Stimulated activated CD8-positive, alpha-beta memory T cell treated with anti-CD3 and anti-CD28 coated beads, Interleukin-2, amount 100 ng/mL, for 1 hour (primary cell): ENCODE data around the gene PSME3.

Experiments
- DNase-seq, 2 donors: peaks; one replicate each; pipeline ENCODE4 v3.0.0-alpha.2; 2020; ENCODE audit warnings: low read depth in 2 of 2

Gene PSME3, protein sequence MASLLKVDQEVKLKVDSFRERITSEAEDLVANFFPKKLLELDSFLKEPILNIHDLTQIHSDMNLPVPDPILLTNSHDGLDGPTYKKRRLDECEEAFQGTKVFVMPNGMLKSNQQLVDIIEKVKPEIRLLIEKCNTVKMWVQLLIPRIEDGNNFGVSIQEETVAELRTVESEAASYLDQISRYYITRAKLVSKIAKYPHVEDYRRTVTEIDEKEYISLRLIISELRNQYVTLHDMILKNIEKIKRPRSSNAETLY

DNA sequence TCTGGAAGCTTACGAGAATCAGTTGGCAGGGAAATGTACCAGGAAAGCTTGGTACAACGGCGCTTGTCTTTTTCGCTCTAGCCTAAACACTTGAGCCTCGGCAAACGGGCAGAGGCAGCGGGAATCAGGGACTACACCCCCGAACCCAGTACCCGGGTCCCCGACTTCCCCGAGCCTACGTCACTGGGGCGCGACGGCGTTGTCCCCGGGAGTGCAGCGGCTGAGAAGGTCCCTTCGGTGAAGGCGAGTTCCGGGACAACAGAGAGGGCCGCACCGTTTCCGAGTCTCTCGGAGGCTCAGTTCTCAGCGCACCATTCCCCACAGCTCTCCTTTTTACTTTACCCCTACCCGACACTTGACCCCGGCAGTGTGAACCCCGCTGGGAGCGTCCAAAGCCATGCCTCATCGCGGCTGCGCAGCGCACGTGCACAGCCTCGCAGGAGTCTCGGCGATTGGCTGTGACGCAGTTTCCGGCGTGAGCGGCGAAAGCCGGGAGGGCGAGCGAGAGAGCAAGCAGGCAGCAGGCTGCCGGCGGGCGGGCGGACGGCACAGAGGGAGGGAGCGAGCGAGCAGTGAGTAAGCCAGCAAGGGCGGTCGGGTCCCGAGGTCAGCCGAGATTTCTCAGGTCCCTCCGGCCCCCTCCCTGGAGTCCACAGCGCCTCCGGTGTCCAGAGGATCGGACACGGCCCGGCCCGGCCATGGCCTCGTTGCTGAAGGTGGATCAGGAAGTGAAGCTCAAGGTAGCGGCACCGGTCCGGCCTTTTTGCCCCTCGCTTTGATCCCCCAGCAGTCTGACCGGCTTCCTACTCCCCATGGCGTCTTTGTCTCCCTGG is at the start of gene PSME3:
PSME3 (plus strand) TSS at position 464 of the 833 bp plus-strand sequence; CDS start at position 699, 235 bp downstream.
- peak; percentile 76 to 83 for DNase-seq

DNA sequence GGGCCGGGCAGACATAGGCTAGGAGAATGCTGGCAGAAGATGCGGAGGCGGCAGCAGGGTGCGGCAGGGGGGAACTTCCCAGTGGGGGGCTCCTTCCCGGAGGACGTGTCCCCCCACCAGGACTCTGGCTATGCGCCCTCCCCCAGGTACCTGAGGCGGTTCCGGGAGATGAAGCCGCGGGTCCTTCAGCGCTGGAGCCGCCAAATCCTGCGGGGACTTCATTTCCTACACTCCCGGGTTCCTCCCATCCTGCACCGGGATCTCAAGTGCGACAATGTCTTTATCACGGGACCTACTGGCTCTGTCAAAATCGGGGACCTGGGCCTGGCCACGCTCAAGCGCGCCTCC is 49.4 kb upstream of the PSME3 start:
- DNase-seq: no peak

DNA sequence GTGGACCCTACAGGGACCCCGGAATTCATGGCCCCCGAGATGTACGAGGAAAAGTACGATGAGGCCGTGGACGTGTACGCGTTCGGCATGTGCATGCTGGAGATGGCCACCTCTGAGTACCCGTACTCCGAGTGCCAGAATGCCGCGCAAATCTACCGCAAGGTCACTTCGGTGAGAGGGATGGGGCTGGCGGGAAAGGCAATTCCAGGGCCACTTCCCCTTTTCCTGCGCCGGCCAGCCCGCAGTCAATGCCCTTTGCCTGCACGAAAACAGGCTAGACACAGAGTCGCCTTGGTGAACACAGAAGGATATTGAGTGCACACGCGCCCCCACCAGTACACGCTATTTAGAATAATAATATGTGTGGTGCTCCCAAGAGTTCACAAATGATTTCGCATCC is 48.8 kb upstream of the PSME3 start:
- DNase-seq: no peak

DNA sequence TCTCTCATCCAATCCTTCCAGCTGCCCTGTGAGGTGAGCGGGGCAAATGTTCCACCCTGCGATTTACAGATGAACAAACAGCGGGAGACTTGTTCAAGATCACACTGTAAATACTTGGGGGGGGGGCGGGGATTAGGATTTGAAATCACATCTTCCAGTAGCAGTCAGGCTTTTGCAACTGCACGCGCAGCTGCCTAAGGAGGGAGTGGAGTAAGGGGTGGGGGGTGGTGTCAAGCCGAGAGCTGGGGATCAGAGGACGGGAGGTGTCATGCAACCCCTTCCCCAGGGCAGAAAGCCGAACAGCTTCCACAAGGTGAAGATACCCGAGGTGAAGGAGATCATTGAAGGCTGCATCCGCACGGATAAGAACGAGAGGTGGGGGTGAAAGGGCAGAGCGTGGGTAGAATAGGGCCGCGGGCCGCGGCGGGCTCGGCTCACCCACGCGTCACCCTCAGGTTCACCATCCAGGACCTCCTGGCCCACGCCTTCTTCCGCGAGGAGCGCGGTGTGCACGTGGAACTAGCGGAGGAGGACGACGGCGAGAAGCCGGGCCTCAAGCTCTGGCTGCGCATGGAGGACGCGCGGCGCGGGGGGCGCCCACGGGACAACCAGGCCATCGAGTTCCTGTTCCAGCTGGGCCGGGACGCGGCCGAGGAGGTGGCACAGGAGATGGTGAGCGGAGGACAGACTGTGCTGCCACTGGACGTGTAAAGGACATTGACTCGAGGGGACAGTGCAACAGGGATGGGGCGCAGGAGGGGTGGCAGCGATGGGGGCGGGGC is 48.2 kb upstream of the PSME3 start:
- DNase-seq: no peak

DNA sequence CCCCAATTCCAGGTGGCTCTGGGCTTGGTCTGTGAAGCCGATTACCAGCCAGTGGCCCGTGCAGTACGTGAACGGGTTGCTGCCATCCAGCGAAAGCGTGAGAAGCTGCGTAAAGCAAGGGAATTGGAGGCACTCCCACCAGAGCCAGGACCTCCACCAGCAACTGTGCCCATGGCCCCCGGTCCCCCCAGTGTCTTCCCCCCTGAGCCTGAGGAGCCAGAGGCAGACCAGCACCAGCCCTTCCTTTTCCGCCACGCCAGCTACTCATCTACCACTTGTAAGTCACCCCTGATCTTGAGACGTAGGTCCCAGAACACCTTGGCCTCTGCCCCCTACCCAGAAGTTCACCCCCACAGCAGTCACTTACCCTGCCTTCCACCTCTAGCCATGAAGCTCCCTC is 45.9 kb upstream of the PSME3 start:
- no peak for DNase-seq

DNA sequence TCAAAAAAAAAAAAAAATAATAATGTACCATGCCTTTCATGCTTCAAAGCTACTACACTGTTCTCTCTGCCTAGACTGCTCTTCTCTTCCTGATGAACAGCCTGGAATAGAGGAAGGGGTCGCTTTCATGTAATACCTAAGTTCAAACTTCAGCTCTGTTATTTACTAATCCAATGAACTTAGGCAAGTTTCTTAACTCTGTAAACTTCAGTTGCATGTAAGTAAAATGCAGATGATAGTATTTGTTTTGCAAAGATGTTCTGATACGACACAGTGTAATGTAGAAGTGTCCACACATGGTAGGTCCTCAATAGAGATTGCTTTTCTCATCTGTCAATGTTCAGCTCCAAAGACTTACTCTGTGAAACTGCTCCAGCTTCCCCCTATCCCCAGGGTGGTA is 41.2 kb upstream of the PSME3 start:
- DNase-seq: no peak

DNA sequence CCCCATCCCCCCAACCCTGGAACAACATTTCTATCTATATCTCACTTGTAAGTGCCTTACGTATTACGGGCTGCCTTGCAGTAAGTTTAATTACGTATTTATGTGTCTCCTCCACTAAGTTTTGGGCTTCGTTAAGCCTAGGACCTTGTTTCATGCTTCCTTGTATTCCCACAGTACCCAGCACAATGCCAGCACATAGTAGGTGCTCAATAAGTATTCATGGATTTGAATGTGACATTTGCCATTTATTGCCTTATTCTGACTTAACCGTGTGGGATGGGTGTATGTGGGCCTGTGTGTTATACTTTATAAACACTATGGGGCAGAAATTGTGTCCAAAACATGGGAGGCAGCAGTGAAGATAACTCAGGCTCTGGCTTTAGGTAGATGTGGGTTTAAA is 40.7 kb upstream of the PSME3 start:
- DNase-seq: no peak

DNA sequence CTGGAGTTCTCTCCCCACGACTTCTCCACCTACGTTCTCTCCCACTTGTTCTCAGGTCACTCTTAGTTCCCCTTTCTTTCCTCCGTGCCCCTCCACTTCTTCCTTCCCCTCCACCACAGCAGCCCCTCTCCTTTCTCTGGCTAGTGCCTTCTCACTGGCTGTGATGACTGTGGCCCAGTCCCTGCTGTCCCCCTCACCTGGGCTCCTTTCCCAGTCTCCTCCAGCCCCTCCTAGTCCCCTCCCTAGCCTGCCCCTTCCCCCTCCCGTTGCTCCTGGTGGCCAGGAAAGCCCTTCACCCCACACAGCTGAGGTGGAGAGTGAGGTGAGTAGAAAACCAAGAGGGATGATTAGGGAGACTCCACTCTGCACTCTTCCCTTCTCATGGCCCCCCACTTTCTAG is 38.1 kb upstream of the PSME3 start:
- DNase-seq: no peak

DNA sequence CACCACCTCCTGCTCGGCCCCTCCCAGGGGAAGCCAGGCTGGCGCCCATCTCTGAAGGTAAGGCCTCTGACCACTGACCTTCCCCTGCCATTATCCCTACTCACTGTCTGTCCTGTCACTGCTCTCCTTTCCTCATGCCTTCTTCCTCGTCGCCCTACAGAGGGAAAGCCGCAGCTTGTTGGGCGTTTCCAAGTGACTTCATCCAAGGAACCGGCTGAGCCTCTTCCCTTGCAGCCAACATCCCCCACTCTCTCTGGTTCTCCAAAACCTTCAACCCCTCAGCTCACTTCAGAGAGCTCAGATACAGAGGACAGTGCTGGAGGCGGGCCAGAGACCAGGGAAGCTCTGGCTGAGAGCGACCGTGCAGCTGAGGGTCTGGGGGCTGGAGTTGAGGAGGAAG is 37.7 kb upstream of the PSME3 start:
- no peak for DNase-seq

DNA sequence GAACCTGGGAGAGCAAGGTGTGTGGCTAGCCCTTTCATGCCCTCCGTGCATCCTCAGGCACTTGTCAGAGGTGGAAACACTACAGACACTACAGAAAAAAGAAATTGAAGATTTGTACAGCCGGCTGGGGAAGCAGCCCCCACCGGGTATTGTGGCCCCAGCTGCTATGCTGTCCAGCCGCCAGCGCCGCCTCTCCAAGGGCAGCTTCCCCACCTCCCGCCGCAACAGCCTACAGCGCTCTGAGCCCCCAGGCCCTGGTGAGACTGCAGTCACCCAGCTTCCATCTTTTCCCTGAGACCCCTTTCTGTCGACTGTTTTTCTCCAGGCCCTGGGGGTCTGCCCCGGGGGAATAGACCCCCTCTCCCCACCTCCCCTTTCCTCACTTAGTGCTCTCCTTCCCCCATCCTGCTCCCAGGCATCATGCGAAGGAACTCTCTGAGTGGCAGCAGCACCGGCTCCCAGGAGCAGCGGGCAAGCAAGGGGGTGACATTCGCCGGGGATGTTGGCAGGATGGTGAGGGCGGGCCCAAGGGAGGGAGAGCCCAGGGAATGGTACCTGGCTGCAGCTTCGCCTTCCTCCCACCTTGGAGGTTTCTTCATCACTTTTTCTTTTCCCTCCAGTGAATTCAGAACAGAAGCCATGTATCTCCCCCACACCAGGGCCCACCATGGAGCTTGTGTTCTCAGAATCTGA is 37.0 kb upstream of the PSME3 start:
- DNase-seq: no peak

DNA sequence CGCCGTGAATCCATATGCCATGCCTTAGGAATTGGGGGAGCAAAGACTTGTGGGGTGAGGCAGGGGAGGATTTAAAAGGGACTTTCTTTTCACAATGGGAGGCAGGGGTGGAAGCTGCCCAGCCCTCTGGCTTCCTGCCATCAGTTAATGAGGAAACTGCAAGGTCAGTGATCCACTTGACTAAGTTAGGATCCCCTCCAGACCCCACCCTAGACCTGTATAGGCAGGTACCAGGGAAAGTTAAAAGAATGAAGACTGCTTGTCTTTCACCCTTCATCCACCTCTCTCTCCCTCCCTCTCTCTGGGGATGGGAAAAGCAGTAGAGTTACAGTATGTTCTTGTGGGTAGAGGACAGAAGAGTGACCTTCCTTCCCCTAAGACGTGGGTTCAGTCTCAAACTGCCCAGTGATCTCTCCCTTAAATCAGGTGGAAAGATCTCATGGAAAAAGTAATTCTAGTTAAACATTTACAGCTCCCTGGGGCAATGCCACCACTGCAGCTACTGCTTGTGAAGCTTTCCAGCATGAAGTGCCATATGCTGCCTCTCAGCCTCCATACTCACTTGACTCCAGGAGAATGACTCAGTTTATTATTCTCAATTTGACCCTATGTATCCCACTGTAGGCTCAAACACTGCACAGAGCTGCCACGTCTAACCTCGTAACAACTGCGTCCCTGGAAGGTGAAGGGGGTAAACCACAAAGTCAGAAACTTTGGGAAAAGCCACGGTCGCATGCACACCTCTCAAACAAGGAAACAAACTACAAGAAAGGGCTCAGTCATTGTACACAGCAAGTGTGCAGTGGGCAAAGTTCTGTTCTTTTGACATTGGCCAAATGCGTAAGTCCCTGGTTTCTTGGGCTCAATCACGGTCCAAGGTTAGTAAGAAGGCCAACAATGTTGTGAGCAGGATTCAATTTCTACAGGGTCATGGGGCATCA is 35.9 kb upstream of the PSME3 start:
- no peak for DNase-seq

DNA sequence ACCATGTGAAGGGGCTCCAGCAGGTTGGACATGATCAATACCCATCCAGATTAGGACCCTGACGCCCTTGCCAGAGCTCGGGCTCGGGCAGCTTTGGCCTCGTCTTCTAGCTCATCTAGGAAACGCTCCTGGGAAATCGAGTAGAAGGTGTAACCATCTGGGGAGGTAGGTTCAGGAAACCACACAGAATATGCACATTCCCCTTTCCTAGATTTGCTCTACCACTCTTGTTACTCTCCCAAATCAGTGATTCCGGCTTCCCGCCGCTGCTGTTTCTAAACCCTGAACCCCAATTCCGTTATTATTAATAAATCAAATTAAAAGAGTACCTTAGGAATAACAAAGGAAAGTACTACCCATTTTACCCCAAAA is 35.2 kb upstream of the PSME3 start:
- no peak for DNase-seq

DNA sequence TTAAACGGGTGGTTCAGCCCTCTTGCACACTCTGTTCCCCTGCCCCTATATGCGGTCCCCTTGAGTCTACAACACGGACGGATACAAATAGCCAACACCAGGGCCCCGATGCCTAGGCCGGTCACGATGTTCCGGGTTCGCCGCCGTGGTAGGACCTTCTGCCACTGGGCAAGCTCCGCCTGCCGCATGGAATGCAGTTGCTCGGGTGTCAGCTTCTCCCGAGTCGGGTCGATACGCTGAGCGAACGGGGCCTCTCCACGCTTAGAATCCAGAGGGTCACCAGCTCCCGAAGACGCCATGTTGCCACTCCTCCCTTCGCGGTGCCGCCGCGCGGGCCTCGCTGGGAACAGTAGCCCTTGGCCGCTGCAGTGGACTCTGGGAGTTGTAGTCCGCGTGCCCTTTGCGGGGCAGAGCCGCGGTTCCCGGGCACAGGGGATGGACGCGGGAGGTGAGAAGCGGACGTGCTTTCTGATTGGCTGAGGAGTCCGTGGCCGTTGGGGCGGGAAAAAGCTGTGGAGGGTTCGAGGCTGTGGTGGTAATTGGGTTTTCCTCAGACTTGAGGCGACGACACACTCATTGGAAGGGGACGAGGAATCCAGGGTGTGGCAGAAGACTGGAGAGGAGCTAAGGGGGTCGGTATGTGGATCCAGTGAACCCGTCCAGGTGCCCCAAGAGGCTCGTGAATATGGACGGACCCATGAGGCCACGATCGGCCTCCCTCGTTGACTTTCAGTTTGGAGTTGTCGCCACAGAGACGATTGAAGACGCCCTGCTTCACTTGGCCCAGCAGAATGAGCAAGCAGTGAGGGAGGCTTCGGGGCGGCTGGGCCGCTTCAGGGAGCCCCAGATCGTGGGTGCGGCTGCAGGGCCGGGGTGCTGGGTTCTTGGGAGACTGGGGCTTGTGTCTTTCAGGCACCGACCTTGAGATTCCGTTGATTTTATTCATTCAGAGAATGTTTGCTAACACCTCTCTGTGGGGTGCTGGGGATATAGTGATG is 34.5 kb upstream of the PSME3 start, which contains the start of the genes CNTD1 and COA3:
CNTD1 (plus strand) TSS at position 479 of the 998 bp plus-strand sequence; CDS start at position 686, 207 bp downstream.
COA3 (minus strand) TSS at position 322 of the 998 bp plus-strand sequence; CDS start at position 299, 23 bp downstream.
- peak; percentile 47 to 57 for DNase-seq

DNA sequence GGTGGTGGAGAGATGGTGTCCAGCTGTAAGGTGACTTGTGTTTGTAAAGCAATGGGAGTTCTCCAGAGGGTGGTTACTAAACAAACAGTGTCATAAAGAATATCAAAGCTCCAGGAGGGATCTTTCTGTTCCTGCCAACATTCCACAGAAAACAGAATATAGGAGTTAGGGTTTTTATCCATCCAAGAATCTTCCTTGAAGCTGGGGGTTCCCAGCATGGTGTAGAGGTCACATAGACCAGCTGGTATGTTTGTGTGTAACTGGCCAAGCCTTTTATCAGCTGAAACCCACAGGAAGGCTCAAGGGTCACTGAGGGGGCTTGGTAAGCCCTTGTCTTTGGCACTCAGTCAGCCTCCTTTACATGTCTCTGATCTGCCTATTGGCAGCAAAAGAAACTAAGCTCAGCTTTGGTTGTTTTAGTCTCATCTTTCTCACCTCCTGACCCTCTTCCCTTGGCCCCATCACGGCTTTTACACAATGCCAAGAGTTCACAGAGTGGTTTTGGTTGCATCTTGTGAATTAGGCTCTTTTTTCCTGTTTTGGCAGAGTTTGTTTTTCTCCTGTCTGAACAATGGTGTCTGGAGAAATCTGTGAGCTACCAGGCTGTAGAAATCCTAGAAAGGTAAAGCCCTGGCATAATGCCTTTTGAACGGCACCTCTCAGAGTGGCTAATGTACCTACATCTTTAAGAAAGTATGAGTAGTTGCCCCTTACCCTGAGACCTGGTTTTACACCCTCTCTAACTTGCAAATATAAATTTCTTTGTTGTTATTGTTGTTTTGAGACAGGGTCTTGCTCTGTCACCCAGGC is 29.9 kb upstream of the PSME3 start:
- no peak for DNase-seq

DNA sequence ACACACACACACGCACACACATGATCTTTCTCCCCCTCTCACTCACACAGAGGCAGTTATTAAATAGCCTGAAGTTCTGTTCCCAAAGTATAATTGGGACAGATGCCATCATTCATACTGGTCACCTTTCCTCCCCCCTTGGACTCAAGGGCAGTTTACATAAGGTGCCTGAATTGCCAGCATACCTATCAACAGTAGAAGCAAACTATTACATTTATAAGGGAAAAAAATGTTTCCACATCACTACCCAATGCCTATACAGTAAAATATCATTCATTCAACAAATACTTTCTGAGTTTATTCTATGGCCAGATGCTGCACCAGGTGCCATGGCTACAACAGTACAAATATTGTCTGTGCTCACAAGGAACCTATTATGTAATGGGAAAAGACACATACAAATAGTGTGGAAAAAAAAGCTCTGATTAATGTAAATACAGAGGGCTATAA is 28.3 kb upstream of the PSME3 start:
- no peak for DNase-seq

DNA sequence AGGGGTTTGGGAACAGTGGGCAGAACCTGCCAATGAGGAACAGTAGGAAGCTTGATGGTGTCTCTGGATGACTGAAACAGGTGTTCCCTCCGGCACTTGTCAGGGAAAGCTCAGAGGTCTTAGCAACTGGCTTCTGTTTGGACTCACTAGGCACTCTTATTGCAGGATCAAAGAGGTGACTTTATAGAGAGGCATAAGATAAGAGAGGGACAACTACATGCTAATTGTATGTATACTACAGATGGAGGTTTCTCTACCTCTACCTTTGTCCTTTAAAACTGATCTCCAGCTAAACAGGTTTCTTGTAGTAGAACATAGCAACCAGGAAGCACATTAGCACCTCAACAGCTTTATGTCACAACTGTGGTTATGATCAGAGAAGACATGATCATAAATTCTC is 26.9 kb upstream of the PSME3 start:
- no peak for DNase-seq

DNA sequence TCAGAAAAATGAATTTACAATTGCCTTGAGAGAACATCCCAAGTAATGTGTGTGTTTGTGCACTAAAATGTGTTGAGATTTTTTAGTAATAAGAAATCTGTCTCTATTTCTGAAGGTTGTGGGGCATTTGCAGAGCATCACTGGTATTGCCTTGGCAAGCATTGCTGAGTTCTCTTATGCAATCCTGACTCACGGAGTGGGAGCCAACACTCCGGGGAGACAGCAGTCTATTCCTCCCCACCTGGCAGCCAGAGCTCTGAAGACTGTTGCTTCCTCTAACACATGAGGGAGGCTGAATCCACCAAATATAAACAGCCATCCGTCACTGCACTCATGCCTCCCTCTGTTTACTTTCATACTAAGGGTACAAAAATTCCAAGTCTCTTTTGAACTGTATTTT is 23.9 kb upstream of the PSME3 start:
- DNase-seq: no peak

DNA sequence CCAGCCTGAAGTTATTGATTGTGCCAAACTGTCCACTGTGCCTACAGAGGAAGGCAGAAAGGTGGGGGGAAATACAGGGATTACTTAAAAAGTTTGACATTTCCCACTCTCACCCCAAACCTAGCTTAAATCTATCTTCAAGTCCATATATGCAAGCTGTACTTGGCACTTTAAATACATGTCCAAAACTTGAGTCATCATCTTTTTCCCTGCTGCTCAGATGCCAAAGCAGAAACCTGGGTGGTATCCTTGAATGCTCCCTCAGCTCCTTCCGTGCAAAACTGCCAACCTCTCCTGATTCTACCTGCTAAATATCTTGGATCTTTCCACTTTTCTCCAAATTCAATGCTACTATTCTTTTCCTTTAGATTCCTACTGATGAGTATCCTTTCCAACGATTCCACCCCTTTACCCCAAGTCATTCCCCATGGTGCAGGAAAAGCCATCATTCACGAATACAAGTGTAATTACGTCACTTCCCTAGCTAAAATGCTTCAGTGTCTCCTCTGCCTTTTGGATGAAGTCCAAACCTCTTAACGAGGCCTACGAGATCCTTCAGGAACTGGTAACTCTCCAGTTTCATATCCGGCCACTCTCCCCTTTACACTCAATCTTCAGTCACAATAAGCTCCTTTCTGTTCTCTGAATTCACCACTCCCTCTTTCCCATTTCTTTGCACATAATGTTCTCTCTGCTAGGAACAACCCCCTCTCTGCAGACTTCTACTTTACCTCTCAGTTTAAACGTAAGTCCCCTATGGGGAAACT is 18.4 kb upstream of the PSME3 start:
- DNase-seq: no peak
